PC-9 (cell line): ENCODE measurements around the gene NAT10.

Experiments used
- EZH2 ChIP-seq: fragments of 200-600 bp; sonication (generic); IDR thresholded peaks from 2 replicates; pipeline ENCODE4 v1.8.0; 2017; ENCODE audit warnings: antibody characterized with exemption, low read depth
- TF ChIP-seq, protein P1 (sequence below): fragments of 200-600 bp; sonication (generic); conservative IDR thresholded peaks from 2 replicates; pipeline ENCODE4 v1.6.1; 2017; ENCODE audit warnings: mixed run types, antibody characterized with exemption, mild to moderate bottlenecking, moderate library complexity

DNA sequence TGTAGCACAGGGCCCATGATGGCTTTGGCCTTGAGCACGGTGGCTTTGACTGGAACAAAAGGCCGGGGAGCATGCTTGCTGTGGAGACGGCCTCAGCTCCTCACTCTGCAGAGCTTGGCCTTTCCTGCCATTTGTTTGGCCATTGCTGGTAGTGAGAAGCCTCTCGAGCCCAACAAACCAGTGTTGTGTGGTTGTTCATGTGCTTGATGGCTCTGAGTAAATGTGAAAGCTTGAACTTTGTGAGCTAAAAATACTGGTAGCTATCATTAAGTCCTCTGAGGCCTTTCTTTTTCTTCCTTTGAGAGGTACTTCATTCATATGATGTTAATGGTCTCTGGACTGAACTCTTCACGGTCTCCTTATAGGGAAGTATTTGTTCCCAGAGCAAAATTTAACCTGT, 39.6 kb downstream of the NAT10 start:
- TF ChIP-seq, protein P1, sequence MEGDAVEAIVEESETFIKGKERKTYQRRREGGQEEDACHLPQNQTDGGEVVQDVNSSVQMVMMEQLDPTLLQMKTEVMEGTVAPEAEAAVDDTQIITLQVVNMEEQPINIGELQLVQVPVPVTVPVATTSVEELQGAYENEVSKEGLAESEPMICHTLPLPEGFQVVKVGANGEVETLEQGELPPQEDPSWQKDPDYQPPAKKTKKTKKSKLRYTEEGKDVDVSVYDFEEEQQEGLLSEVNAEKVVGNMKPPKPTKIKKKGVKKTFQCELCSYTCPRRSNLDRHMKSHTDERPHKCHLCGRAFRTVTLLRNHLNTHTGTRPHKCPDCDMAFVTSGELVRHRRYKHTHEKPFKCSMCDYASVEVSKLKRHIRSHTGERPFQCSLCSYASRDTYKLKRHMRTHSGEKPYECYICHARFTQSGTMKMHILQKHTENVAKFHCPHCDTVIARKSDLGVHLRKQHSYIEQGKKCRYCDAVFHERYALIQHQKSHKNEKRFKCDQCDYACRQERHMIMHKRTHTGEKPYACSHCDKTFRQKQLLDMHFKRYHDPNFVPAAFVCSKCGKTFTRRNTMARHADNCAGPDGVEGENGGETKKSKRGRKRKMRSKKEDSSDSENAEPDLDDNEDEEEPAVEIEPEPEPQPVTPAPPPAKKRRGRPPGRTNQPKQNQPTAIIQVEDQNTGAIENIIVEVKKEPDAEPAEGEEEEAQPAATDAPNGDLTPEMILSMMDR: no peak
- TF ChIP-seq EZH2: no peak
